MM.1S (cell line): ENCODE data around the gene NELL2.

Experiments used
- EZH2 ChIP-seq: fragments of 300-600 bp; sonication (generic); optimal IDR thresholded peaks from 2 replicates; pipeline ENCODE3; 2017; ENCODE audit warnings: low read depth, mild to moderate bottlenecking, antibody characterized with exemption, low read length, mixed read lengths
- TF ChIP-seq, protein P1 (sequence below): fragments of 300-600 bp; sonication (generic); IDR thresholded peaks from 2 replicates; pipeline ENCODE4 v1.5.1; 2016; ENCODE audit warnings: antibody characterized with exemption, low read length, mixed read lengths

DNA sequence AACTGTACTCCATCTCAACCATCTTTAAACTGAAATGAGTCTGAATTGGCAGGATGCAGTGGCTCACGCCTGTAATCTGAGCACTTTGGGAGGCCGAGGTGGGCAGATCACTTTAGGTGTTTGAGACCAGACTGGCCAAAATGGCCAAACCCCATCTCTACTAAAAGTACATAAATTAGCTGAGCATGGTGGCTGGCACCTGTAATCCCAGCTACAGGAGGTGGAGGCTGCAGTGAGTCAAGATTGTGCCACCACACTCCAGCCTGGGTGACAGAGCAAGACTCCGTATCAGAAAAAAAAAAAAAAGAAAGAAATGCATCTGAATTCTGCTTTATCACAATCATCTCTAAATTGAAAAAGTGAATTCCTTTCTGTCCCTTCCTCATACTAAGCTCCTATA is 110.3 kb downstream of the NELL2 start:
- TF ChIP-seq, protein P1, sequence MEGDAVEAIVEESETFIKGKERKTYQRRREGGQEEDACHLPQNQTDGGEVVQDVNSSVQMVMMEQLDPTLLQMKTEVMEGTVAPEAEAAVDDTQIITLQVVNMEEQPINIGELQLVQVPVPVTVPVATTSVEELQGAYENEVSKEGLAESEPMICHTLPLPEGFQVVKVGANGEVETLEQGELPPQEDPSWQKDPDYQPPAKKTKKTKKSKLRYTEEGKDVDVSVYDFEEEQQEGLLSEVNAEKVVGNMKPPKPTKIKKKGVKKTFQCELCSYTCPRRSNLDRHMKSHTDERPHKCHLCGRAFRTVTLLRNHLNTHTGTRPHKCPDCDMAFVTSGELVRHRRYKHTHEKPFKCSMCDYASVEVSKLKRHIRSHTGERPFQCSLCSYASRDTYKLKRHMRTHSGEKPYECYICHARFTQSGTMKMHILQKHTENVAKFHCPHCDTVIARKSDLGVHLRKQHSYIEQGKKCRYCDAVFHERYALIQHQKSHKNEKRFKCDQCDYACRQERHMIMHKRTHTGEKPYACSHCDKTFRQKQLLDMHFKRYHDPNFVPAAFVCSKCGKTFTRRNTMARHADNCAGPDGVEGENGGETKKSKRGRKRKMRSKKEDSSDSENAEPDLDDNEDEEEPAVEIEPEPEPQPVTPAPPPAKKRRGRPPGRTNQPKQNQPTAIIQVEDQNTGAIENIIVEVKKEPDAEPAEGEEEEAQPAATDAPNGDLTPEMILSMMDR, result no peak
- no peak for TF ChIP-seq EZH2
